ENCODE measurements around the gene GATAD2B.
"Not testable (repeated sequence)": the region's sequence is repeated elsewhere in the genome, so short reads cannot be mapped to it uniquely, and the experiment has no call there.

Gene GATAD2B

GRCh38 chr1:153888533-153888932 is 34.2 kb downstream of the GATAD2B start:
- DNase-seq (ENCODE audit: low read depth): no peak

GRCh38 chr1:153886127-153886526 is 36.6 kb downstream of the GATAD2B start:
- DNase-seq (ENCODE audit: low read depth): no peak

- no peak for DNase-seq (ENCODE audit: low read depth)
Observed at GRCh38 chr1:153883223-153883622, 39.5 kb downstream of the GATAD2B start.

GRCh38 chr1:153882296-153882912 is 40.4 kb downstream of the GATAD2B start:
- no peak for DNase-seq (ENCODE audit: low read depth)

DNA sequence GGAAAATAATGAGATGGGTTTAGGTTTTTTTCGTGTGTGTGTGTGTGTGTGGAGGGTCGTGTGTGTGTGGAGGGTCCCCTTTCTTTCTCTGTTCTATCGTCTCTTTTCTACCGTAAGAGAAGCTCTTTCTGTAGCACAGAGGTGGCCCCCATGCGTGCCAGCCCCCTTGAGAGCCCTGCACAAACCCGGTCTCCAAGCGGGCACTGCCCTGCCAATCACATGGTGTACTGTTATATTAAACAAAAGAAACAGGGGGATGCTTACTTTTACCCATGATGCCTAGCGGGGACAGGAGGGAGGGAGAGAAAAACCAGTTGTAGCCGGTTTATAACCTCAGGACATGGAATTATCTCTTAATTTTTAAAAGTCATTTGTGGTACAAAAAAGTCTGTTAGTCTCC is 41.0 kb downstream of the GATAD2B start:
- no peak for DNase-seq (ENCODE audit: low read depth)

DNA sequence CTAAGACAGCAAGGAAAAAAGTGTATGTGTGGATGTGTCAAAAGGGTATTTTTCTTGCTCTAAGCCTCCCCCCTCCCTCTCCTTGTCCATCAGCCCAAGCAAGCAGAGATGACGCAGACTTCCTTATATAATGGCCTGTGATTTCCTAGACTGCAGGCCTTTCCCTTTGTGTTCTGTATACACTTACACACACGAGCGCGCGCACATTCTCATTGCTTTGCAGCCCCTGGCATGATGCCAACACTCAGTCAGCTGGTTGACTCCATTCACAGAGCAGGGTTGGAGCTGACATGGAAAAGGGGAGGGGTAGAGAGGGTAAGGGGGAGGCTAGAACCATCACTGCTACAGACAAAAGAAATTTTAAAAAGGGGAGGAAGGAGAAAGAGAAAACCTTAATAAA is 41.8 kb downstream of the GATAD2B start:
- no peak for DNase-seq (ENCODE audit: low read depth)

- no peak for DNase-seq (ENCODE audit: low read depth)
Observed at GRCh38 chr1:153880024-153880423, 42.7 kb downstream of the GATAD2B start.

DNA sequence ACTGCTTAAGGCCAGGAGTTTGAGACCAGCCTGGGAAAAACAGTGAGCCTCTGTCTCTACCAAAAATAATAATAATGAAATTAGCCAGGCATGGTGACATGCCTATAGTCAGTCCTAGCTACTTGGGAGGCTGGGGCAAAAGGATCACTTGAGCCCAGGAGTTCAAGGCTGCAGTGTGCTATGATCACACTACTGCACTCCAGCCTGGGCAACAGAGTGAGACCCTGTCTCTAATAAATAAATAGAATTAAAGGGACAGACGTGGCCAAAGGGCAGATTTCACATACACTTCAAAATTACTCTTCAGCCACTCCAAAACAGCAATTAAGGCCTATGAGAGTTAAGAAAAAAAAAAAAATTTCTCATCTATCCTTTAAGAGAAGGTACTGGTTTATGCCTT is 45.7 kb downstream of the GATAD2B start:
- DNase-seq (ENCODE audit: low read depth): no peak

DNA sequence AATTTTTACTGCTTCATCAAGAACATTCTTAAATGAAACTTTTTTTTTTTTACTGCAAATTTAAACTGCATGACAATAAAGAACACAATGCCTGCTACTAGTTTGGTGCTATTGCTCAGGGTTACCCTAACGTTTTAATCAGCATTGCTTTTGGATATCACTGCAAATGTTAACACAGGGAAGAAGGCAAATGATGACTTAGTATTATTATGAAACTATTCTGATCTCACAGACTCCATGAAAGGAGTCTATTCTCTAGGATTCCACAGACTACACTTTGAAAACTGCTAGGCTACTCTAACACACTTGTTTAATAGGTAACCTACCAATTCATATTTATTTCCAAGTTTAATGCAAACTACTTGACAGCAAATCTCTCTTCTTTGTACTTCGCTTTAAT is 49.8 kb downstream of the GATAD2B start:
- no peak for DNase-seq (ENCODE audit: low read depth)

- no peak for DNase-seq (ENCODE audit: low read depth)
Observed at GRCh38 chr1:153872331-153872730, 50.4 kb downstream of the GATAD2B start.

- no peak for DNase-seq (ENCODE audit: low read depth)
Observed at GRCh38 chr1:153869486-153869885, 53.3 kb downstream of the GATAD2B start.

DNA sequence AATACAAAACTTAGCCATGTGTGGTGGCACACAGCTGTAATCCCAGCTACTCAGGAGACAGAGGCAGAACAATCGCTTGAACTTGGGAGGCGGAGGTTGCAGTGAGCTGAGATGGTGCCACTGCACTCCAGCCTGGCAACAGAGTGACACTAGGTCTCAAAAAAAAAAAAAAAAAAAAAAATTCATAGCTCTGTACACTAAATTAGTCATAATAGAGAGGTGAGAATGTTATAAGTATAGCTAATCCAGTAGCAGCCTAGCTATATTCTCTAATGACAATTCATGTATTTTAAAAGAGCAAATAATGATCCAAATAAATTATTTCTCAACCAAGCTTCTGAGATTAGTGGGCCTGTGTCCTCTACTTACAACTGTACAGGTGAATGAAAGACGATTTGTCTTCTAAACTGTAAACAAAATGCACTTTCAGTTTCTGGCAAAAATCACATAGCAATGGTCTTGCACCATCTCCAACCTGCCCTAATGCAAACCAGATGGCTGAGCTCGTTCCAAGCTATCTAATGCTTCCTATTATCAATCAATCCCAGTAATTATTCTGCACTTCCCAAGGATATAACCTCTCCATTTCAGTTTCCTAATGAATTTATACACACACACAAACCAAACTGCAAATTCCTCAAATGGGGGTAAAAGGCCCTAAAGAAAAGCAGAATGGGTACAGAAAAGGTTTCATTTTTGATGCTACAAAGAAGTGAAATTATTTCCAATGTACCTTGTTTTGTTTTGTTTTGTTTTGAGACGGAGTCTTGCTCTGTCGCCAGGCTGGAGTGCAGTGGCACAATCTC is 56.5 kb downstream of the GATAD2B start:
- no peak for DNase-seq (ENCODE audit: low read depth)

DNA sequence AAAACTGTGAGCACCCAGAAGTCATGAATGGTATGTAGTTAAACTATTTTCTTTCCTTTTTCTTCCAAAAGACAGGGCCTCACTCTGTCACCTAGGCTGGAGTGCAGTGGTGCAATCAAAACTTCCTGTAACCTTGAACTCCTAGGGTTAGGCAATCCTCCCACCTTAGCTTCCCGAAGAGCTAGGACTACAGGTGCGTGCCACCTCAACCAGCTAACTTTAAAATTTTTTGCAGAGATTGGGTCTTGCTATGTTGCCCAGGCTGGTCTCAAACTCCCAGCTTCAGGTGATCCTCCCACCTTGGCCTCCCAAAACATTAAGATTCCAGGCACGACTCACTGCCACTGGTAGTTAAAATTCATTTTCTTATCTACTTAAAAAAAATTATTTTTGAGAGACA is 62.5 kb downstream of the GATAD2B start:
- no peak for DNase-seq (ENCODE audit: low read depth)

- DNase-seq (ENCODE audit: low read depth): no peak
Observed at GRCh38 chr1:153857505-153857904, 65.3 kb downstream of the GATAD2B start.

DNA sequence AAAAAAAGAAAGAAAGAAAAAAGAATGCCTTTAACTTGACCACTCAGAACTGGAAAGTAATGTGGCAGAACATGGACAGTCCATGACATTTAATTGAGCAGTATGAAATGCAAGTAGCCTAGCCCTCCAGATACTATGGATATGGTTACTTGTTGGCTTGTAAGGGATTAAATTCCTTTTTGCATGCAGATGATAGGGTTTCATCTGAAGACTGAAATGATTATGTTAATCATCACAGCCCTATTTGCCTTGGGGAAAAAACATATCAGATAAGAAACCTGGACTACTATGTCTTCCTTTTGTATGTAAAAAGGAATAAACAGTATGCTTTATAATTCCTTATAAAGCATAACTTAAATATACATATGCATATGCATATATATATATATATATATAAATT is 66.0 kb downstream of the GATAD2B start:
- DNase-seq (ENCODE audit: low read depth): no peak

- DNase-seq (ENCODE audit: low read depth): no peak
Observed at GRCh38 chr1:153852170-153852569, 70.6 kb downstream of the GATAD2B start.

- no peak for DNase-seq (ENCODE audit: low read depth)
Observed at GRCh38 chr1:153849487-153850185, 73.1 kb downstream of the GATAD2B start.

DNA sequence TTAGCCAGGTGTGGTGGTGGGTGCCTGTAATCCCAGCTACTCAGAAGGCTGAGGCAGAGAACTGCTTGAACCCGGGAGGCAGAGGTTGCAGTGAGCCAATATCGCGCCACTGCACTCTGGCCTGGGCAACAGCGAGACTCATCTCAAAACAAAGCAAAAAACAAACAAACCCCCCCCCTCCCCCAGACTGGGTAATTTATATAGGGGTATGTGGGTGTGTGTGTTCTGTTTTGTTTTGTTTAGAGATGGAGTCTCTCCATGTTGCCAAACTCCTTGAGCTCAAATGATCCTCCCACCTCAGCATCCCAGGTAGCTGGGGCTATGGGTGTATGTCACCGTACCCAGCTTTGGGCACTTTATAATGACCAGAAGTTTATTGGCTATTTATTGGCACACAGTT is 74.0 kb downstream of the GATAD2B start:
- no peak for DNase-seq (ENCODE audit: low read depth)

- DNase-seq (ENCODE audit: low read depth): no peak
Observed at GRCh38 chr1:153845158-153845557, 77.6 kb downstream of the GATAD2B start.

DNA sequence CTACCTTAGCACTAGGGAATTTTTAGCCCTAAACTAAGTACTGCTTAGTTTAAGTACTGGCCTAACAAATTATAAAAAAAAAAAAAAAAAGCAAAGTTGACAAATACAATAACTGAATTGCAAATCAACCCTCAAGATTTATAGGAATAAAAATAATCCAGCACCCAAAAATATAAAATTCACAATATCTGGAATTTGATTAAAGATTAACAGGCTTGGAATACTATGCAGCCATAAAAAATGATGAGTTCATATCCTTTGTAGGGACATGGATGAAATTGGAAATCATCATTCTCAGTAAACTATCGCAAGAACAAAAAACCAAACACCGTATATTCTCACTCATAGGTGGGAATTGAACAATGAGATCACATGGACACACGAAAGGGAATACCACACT is 78.4 kb downstream of the GATAD2B start:
- not testable (repeated sequence) for DNase-seq (ENCODE audit: low read depth)

- no peak for DNase-seq (ENCODE audit: low read depth)
Observed at GRCh38 chr1:153842006-153842471, 80.7 kb downstream of the GATAD2B start.

DNA sequence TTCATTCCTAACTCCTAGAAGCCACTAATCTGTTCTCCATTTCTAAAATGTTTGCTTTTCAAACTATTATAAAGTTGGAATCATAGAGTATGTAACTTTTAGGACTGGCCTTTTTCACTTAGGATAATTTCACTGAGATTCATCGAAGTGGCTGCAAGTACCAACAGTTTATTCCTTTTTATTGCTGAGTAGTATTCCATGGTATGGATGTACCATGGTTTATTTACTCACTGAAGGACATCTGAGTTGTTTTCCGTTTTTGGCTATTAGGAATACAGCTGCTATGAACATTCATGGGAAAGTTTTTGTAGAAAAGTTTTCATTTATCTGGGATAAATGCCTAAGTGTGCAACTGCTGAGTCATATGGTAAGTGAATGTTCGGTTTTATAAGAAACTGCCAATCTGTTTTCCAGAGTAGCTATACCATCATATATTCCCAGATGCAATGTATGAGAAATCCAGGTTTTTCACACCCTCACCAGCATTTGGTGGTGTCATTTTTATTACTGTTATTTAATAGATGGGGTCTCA is 81.2 kb downstream of the GATAD2B start:
- no peak for DNase-seq (ENCODE audit: low read depth)

GRCh38 chr1:153840774-153841173 is 82.0 kb downstream of the GATAD2B start:
- DNase-seq (ENCODE audit: low read depth): not testable (repeated sequence)
